Small intestine (tissue), 7 donors: ENCODE data around the gene TERC. TPM values are rescaled to one million over a fixed set of nuclear protein-coding genes. Genes with fewer than 3 reads are reported as not detected.

Source experiments
- DNase-seq, 2 donors: peaks; one replicate each; pipeline versions ENCODE4 v3.0.0 to v3.0.0-alpha.2; 2013
- FAIRE-seq: peaks from 2 replicates; lab custom pipeline; 2012; peaks lifted over from hg19 to GRCh38; lab: Jason Lieb, UNC
- H3K27ac ChIP-seq, 3 donors: one replicate each; pipeline ENCODE4 v1.5.1; 2013; ENCODE audit warnings: low read length in 2 of 3, mild to moderate bottlenecking in 2 of 3, control low read depth in 1 of 3, inconsistent platforms in 1 of 3, low read depth in 1 of 3, moderate library complexity in 1 of 3
- H3K27me3 ChIP-seq, 3 donors: one replicate each; pipeline ENCODE4 v1.6.1; 2013; ENCODE audit warnings: low read length in 3 of 3, inconsistent platforms in 1 of 3; ENCODE audit not compliant: control insufficient read depth in 3 of 3, insufficient read depth in 3 of 3
- H3K36me3 ChIP-seq, 3 donors: one replicate each; pipeline ENCODE4 v1.6.1; 2013; ENCODE audit warnings: low read length in 3 of 3, inconsistent platforms in 1 of 3, low read depth in 1 of 3, mild to moderate bottlenecking in 1 of 3, moderate library complexity in 1 of 3; ENCODE audit not compliant: control insufficient read depth in 3 of 3, insufficient read depth in 2 of 3
- H3K4me1 ChIP-seq, 3 donors: one replicate each; pipeline ENCODE4 v1.6.1; 2013; ENCODE audit warnings: low read length in 2 of 3, inconsistent platforms in 1 of 3, low read depth in 1 of 3, mild to moderate bottlenecking in 1 of 3, moderate library complexity in 1 of 3; ENCODE audit not compliant: control insufficient read depth in 3 of 3, insufficient read depth in 2 of 3
- H3K4me3 ChIP-seq, 3 donors: one replicate each; pipeline ENCODE4 v1.5.1; 2013; ENCODE audit warnings: low read length in 3 of 3, control low read depth in 1 of 3, inconsistent platforms in 1 of 3, low read depth in 1 of 3, mild to moderate bottlenecking in 1 of 3, moderate library complexity in 1 of 3
- H3K9me3 ChIP-seq, 2 donors: one replicate each; pipeline ENCODE4 v1.6.1; 2013; ENCODE audit warnings: low read depth in 1 of 2, low read length in 1 of 2; ENCODE audit not compliant: control insufficient read depth in 2 of 2, insufficient read depth in 1 of 2
- WGBS, 3 donors: extraction: QIAGEN DNeasy Blood & Tissue Kit; methylation state at CpG; one replicate each; pipeline ENCODE4 v1.1.7; 2013; 5-methylcytosine and 5-hydroxymethylcytosine counted together
- polyA plus RNA-seq, 4 donors: library from polyadenylated mRNA; stranded (reverse) in 3 of 4; unstranded in 1 of 4; fragments of 200-250 nt in 3 of 4; fragments of 120-200 nt in 1 of 4; gene quantifications; one replicate each; pipeline versions ENCODE4 v1.2.1 to v1.2.3, GENCODE V29; 2013
- donor health status: healthy with polysubstance abuse.
- donor health status: control.
- donor health status: control.
- donor health status: Bipolar disorder and iron deficiency.
- donor health status: healthy.

Gene TERC
- polyA plus RNA-seq, 4 donors: 0.48 to 0.87 TPM; not detected in 2

GRCh38 chr3:169759256-169759655, 5.6 kb downstream of the TERC start:
- H3K27ac ChIP-seq: no peak overlapping the region
- DNase-seq: no peak
- 66 to 90% (median 73%) methylated on average over 2 of the region's 2 CpGs for WGBS, 3 donors
- H3K27me3 ChIP-seq: no peaks in the 10 kb centered on the region
- H3K4me1 ChIP-seq: peaks cover 0 to 13% (median 0%) of the 10 kb centered on the region in 3 donors
- FAIRE-seq: no peak
- H3K9me3 ChIP-seq: peaks cover 0 to 14% of the 10 kb centered on the region in 2 donors
- no peaks in the 10 kb centered on the region for H3K36me3 ChIP-seq
- H3K4me3 ChIP-seq: no peak overlapping the region

- no peaks in the 10 kb centered on the region for H3K36me3 ChIP-seq
- H3K9me3 ChIP-seq: peaks cover 0 to 14% of the 10 kb centered on the region in 2 donors
- 11 to 42% (median 28%) methylated on average over 5 of the region's 5 CpGs for WGBS, 3 donors
- FAIRE-seq: no peak
- H3K27ac ChIP-seq: no peak overlapping the region
- peaks cover 0 to 6% (median 0%) of the 10 kb centered on the region in 3 donors for H3K4me1 ChIP-seq
- peak in 1 of 2 donors; percentile 56 for DNase-seq
- no peak overlapping the region for H3K4me3 ChIP-seq
- no peaks in the 10 kb centered on the region for H3K27me3 ChIP-seq
Observed at GRCh38 chr3:169758359-169758994, 6.4 kb downstream of the TERC start.

GRCh38 chr3:169755488-169755887, 9.4 kb downstream of the TERC start:
- no peak overlapping the region for H3K4me3 ChIP-seq
- peaks cover 0 to 9% of the 10 kb centered on the region in 2 donors for H3K9me3 ChIP-seq
- H3K4me1 ChIP-seq: peaks cover 0 to 5% (median 0%) of the 10 kb centered on the region in 3 donors
- no peak overlapping the region for H3K27ac ChIP-seq
- H3K36me3 ChIP-seq: no peaks in the 10 kb centered on the region
- no peaks in the 10 kb centered on the region for H3K27me3 ChIP-seq
- DNase-seq (no peak), FAIRE-seq (no peak)
- WGBS, 3 donors: 63 to 70% (median 67%) methylated on average over 2 of the region's 2 CpGs

GRCh38 chr3:169754711-169755110, 10.1 kb downstream of the TERC start:
- Histone ChIP-seq H3K9me3 (peaks cover 0 to 2% of the 10 kb centered on the region in 2 donors), H3K27me3 (no peaks in the 10 kb centered on the region), H3K4me3 (no peak overlapping the region), H3K4me1 (peaks cover 0 to 5% (median 0%) of the 10 kb centered on the region in 3 donors), H3K27ac (no peak overlapping the region), H3K36me3 (no peaks in the 10 kb centered on the region)
- DNase-seq (no peak), FAIRE-seq (no peak)
- 32 to 71% (median 68%) methylated on average over 3 of the region's 3 CpGs for WGBS, 3 donors

- FAIRE-seq: no peak
- no peaks in the 10 kb centered on the region for H3K27me3 ChIP-seq
- H3K4me1 ChIP-seq: no peaks in the 10 kb centered on the region
- no peak overlapping the region for H3K27ac ChIP-seq
- WGBS, 3 donors: 86 to 96% (median 91%) methylated on average over 2 of the region's 2 CpGs
- H3K36me3 ChIP-seq: no peaks in the 10 kb centered on the region
- no peak overlapping the region for H3K4me3 ChIP-seq
- no peaks in the 10 kb centered on the region for H3K9me3 ChIP-seq
- DNase-seq: no peak
Observed at GRCh38 chr3:169751875-169752274, 13.0 kb downstream of the TERC start.

GRCh38 chr3:169750665-169751064, 14.2 kb downstream of the TERC start:
- Histone ChIP-seq H3K4me3 (no peak overlapping the region), H3K27ac (no peak overlapping the region), H3K4me1 (no peaks in the 10 kb centered on the region), H3K36me3 (no peaks in the 10 kb centered on the region), H3K9me3 (no peaks in the 10 kb centered on the region), H3K27me3 (no peaks in the 10 kb centered on the region)
- no peak for FAIRE-seq
- WGBS, 3 donors: 9 to 49% (median 20%) methylated on average over 2 of the region's 2 CpGs
- DNase-seq: no peak

- DNase-seq (no peak), FAIRE-seq (no peak)
- WGBS, 3 donors: 37 to 58% (median 44%) methylated on average over 3 of the region's 3 CpGs
- Histone ChIP-seq H3K4me1 (no peaks in the 10 kb centered on the region), H3K36me3 (no peaks in the 10 kb centered on the region), H3K9me3 (no peaks in the 10 kb centered on the region), H3K4me3 (no peak overlapping the region), H3K27ac (no peak overlapping the region), H3K27me3 (no peaks in the 10 kb centered on the region)
Observed at GRCh38 chr3:169748670-169749069, 16.2 kb downstream of the TERC start.

GRCh38 chr3:169746924-169747323, 17.9 kb downstream of the TERC start:
- 54 to 68% (median 58%) methylated on average over 6 of the region's 6 CpGs for WGBS, 3 donors
- H3K4me3 ChIP-seq: no peak overlapping the region

More at GRCh38 chr3:169746924-169747323, 17.9 kb downstream of the TERC start:
- Histone ChIP-seq H3K27ac (no peak overlapping the region), H3K27me3 (no peaks in the 10 kb centered on the region), H3K4me1 (no peaks in the 10 kb centered on the region), H3K36me3 (no peaks in the 10 kb centered on the region), H3K9me3 (no peaks in the 10 kb centered on the region)
- no peak for DNase-seq
- no peak for FAIRE-seq
